Ectodermal cell (in vitro differentiated cells): ENCODE data around the gene CTDSPL.

Source experiments
- H3K27ac ChIP-seq: 2 replicates; pipeline ENCODE4 v1.7.0; 2013; ENCODE audit warnings: mild to moderate bottlenecking, low read depth, low read length; ENCODE audit not compliant: insufficient read depth, poor library complexity, severe bottlenecking
- H3K27me3 ChIP-seq: 2 replicates; pipeline ENCODE4 v1.7.0; 2013; ENCODE audit warnings: mild to moderate bottlenecking, low read length; ENCODE audit not compliant: insufficient read depth, control insufficient read depth, poor library complexity, severe bottlenecking
- H3K36me3 ChIP-seq: one replicate; pipeline ENCODE4 v1.7.0; 2013; ENCODE audit warnings: low read length; ENCODE audit not compliant: control insufficient read depth, insufficient read depth
- H3K4me1 ChIP-seq: one replicate; pipeline ENCODE4 v1.7.0; 2013; ENCODE audit warnings: low read length; ENCODE audit not compliant: control insufficient read depth, insufficient read depth
- H3K4me3 ChIP-seq: 2 replicates; pipeline ENCODE4 v1.7.0; 2013; ENCODE audit warnings: low read depth, low read length, control low read depth; ENCODE audit not compliant: insufficient read depth
- H3K9me3 ChIP-seq: 2 replicates; pipeline ENCODE4 v1.7.0; 2013; ENCODE audit warnings: mild to moderate bottlenecking, low read length, moderate library complexity; ENCODE audit not compliant: control insufficient read depth
- WGBS, 2 experiments: methylation state at CpG; one replicate each; pipeline ENCODE4 v1.1.7; 2013; ENCODE audit warnings: missing lambda C conversion rate in 2 of 2; 5-methylcytosine and 5-hydroxymethylcytosine counted together

CTDSPL gene

GRCh38 chr3:37909067-37909911, 47.6 kb downstream of the CTDSPL start:
- Histone ChIP-seq H3K36me3 (no peaks in the 10 kb centered on the region), H3K4me1 (peaks cover 35% of the 10 kb centered on the region), H3K27ac (no peak overlapping the region), H3K9me3 (no peaks in the 10 kb centered on the region), H3K4me3 (no peak overlapping the region), H3K27me3 (no peaks in the 10 kb centered on the region)
- 96% methylated on average over 5 of the region's 5 CpGs for WGBS, 2 experiments

- Histone ChIP-seq H3K27me3 (no peaks in the 10 kb centered on the region), H3K27ac (no peak overlapping the region), H3K4me3 (no peak overlapping the region), H3K9me3 (no peaks in the 10 kb centered on the region), H3K4me1 (peaks cover 20% of the 10 kb centered on the region), H3K36me3 (no peaks in the 10 kb centered on the region)
- 84 to 90% methylated on average over 4 of the region's 4 CpGs for WGBS, 2 experiments
These were observed 49.2 kb downstream of the CTDSPL start for GRCh38 chr3:37910671-37911400.

GRCh38 chr3:37912052-37912733, 50.5 kb downstream of the CTDSPL start:
- Histone ChIP-seq H3K9me3 (no peaks in the 10 kb centered on the region), H3K27me3 (no peaks in the 10 kb centered on the region), H3K4me3 (no peak overlapping the region), H3K36me3 (no peaks in the 10 kb centered on the region), H3K27ac (no peak overlapping the region), H3K4me1 (peaks cover 7% of the 10 kb centered on the region)
- 87 to 88% methylated on average over 7 to 9 of the region's 9 CpGs for WGBS, 2 experiments

- Histone ChIP-seq H3K9me3 (no peaks in the 10 kb centered on the region), H3K27ac (no peak overlapping the region), H3K27me3 (no peaks in the 10 kb centered on the region), H3K36me3 (no peaks in the 10 kb centered on the region), H3K4me1 (no peaks in the 10 kb centered on the region), H3K4me3 (no peak overlapping the region)
- WGBS, 2 experiments, result 95 to 100% methylated on average over 3 to 4 of the region's 4 CpGs
These were observed 51.8 kb downstream of the CTDSPL start for GRCh38 chr3:37913522-37913921.

- Histone ChIP-seq H3K27ac (no peak overlapping the region), H3K4me3 (no peak overlapping the region), H3K27me3 (no peaks in the 10 kb centered on the region), H3K9me3 (no peaks in the 10 kb centered on the region), H3K36me3 (no peaks in the 10 kb centered on the region), H3K4me1 (no peaks in the 10 kb centered on the region)
- 95 to 100% methylated on average over 1 of the region's 1 CpG for WGBS, 2 experiments
These were observed 55.0 kb downstream of the CTDSPL start for GRCh38 chr3:37916685-37917084.

- Histone ChIP-seq H3K4me3 (no peak overlapping the region), H3K4me1 (no peaks in the 10 kb centered on the region), H3K36me3 (no peaks in the 10 kb centered on the region), H3K9me3 (no peaks in the 10 kb centered on the region), H3K27me3 (no peaks in the 10 kb centered on the region), H3K27ac (no peak overlapping the region)
- WGBS, 2 experiments, result 60 to 100% methylated on average over 1 of the region's 1 CpG
These were observed 56.9 kb downstream of the CTDSPL start for GRCh38 chr3:37918627-37919026.

- Histone ChIP-seq H3K9me3 (no peaks in the 10 kb centered on the region), H3K4me1 (peaks cover 6% of the 10 kb centered on the region), H3K27me3 (no peaks in the 10 kb centered on the region), H3K27ac (no peak overlapping the region), H3K4me3 (no peak overlapping the region), H3K36me3 (no peaks in the 10 kb centered on the region)
- 93 to 95% methylated on average over 4 of the region's 4 CpGs for WGBS, 2 experiments
These were observed 58.5 kb downstream of the CTDSPL start for GRCh38 chr3:37920156-37920699.

GRCh38 chr3:37921025-37921424, 59.3 kb downstream of the CTDSPL start:
- WGBS, 2 experiments, result 96 to 99% methylated on average over 5 of the region's 5 CpGs
- Histone ChIP-seq H3K4me1 (peaks cover 14% of the 10 kb centered on the region), H3K27me3 (no peaks in the 10 kb centered on the region), H3K36me3 (no peaks in the 10 kb centered on the region), H3K27ac (no peak overlapping the region), H3K4me3 (no peak overlapping the region), H3K9me3 (no peaks in the 10 kb centered on the region)

- Histone ChIP-seq H3K4me1 (peaks cover 14% of the 10 kb centered on the region), H3K9me3 (no peaks in the 10 kb centered on the region), H3K27ac (no peak overlapping the region), H3K4me3 (no peak overlapping the region), H3K27me3 (no peaks in the 10 kb centered on the region), H3K36me3 (no peaks in the 10 kb centered on the region)
- 81 to 84% methylated on average over 5 of the region's 5 CpGs for WGBS, 2 experiments
These were observed 61.3 kb downstream of the CTDSPL start for GRCh38 chr3:37922721-37923568.
